ENCODE data around the gene G6PC3.

The G6PC3 gene

GRCh38 chr17:44122816-44123355 is 52.4 kb downstream of the G6PC3 start:
- no peak for DNase-seq (ENCODE audit: low spot score)

GRCh38 chr17:44123356-44124117 is 53.0 kb downstream of the G6PC3 start, which contains the start of gene HDAC5:
HDAC5 (minus strand) TSS chr17:44123641; CDS start chr17:44117515, 6,126 bp downstream.
- peak; percentile 89 for DNase-seq (ENCODE audit: low spot score)

- no peak for DNase-seq (ENCODE audit: low spot score)
These were observed 53.5 kb downstream of the G6PC3 start for GRCh38 chr17:44124118-44124438.

Measured in SW480 (cell line).